Pericardium fibroblast (primary cell): Measurements from ENCODE around the gene DPM3. TPM values are rescaled to one million over a fixed set of nuclear protein-coding genes. Genes with fewer than 3 reads are reported as not detected.

Source experiments
- total RNA-seq: library from RNA; depleted of rRNA; stranded (reverse); fragments of >200 nt; gene quantifications from 2 replicates; pipeline ENCODE4 v1.2.3, GENCODE V29; 2015

Gene DPM3
- 35.0 and 39.2 TPM in 2 replicates for total RNA-seq

GRCh38 chr1:155139895-155140629 lies at the start of gene DPM3:
Gene DPM3, minus strand, starts transcription at chr1:155140531. Its CDS starts 291 bp downstream, at chr1:155140240.

GRCh38 chr1:155173478-155174323 lies 33.4 kb upstream of the DPM3 start, which contains the start of gene TRIM46:
Gene TRIM46, plus strand, starts transcription at chr1:155173849. Its CDS starts 118 bp downstream, at chr1:155173967.

GRCh38 chr1:155172732-155173477 lies 32.6 kb upstream of the DPM3 start, which contains the start of gene KRTCAP2:
Gene KRTCAP2, minus strand, starts transcription at chr1:155173304. Its CDS starts 80 bp downstream, at chr1:155173224.

GRCh38 chr1:155135415-155136028 lies 4.8 kb downstream of the DPM3 start, which contains the start of gene SLC50A1:
Gene SLC50A1, plus strand, starts transcription at chr1:155135852. Its CDS starts 60 bp downstream, at chr1:155135912.

GRCh38 chr1:155127105-155127966 lies 13.0 kb downstream of the DPM3 start, which contains the start of gene EFNA1:
Gene EFNA1, plus strand, starts transcription at chr1:155127876. Its CDS starts 102 bp downstream, at chr1:155127978.

Other genes starting within 250 kb of the DPM3 start
- 6.3 and 12.3 TPM in 2 replicates for gene PMVK, start 203.8 kb downstream of the DPM3 start, total RNA-seq
- gene PBXIP1, start 184.4 kb downstream of the DPM3 start, total RNA-seq = 55.8 and 72.9 TPM in 2 replicates
- 11.3 and 18.2 TPM in 2 replicates for gene PYGO2, start 178.7 kb downstream of the DPM3 start, total RNA-seq
- 188 and 214 TPM in 2 replicates for gene SHC1, start 169.8 kb downstream of the DPM3 start, total RNA-seq
- gene CKS1B, start 165.8 kb downstream of the DPM3 start, total RNA-seq = 22.6 and 36.2 TPM in 2 replicates
- 18.4 and 18.5 TPM in 2 replicates for gene FLAD1, start 157.2 kb downstream of the DPM3 start, total RNA-seq
- not detected in 2 replicates for gene LENEP, start 146.9 kb downstream of the DPM3 start, total RNA-seq
- 12.3 and 21.6 TPM in 2 replicates for gene ZBTB7B, start 137.7 kb downstream of the DPM3 start, total RNA-seq
- not detected in 2 replicates for gene DCST2, start 106.8 kb downstream of the DPM3 start, total RNA-seq
- gene DCST1, start 106.7 kb downstream of the DPM3 start, total RNA-seq = not detected in 2 replicates
- 94.3 and 109 TPM in 2 replicates for gene ADAM15, start 89.2 kb downstream of the DPM3 start, total RNA-seq
- 7.9 and 9.1 TPM in 2 replicates for gene EFNA4, start 76.8 kb downstream of the DPM3 start, total RNA-seq
- 2.3 and 4.9 TPM in 2 replicates for gene EFNA3, start 61.7 kb downstream of the DPM3 start, total RNA-seq
- 3.6 and 10.2 TPM in 2 replicates for gene EFNA1, start 12.7 kb downstream of the DPM3 start, total RNA-seq
- 34.8 and 37.5 TPM in 2 replicates for gene SLC50A1, start 4.7 kb downstream of the DPM3 start, total RNA-seq
- 149 and 159 TPM in 2 replicates for gene KRTCAP2, start 32.8 kb upstream of the DPM3 start, total RNA-seq
- 1.1 and 1.3 TPM in 2 replicates for gene TRIM46, start 33.3 kb upstream of the DPM3 start, total RNA-seq
- 23.6 and 32.7 TPM in 2 replicates for gene THBS3, start 67.4 kb upstream of the DPM3 start, total RNA-seq
- 48.7 and 61.6 TPM in 2 replicates for gene MTX1, start 68.2 kb upstream of the DPM3 start, total RNA-seq
- gene ENTREP3, start 115.0 kb upstream of the DPM3 start, total RNA-seq = 19.4 and 25.4 TPM in 2 replicates
- gene SCAMP3, start 121.8 kb upstream of the DPM3 start, total RNA-seq = 61.1 and 77.8 TPM in 2 replicates
- 20.5 and 21.6 TPM in 2 replicates for gene CLK2, start 133.0 kb upstream of the DPM3 start, total RNA-seq
- gene HCN3, start 136.9 kb upstream of the DPM3 start, total RNA-seq = 1.2 and 2.3 TPM in 2 replicates
- not detected in 2 replicates for gene PKLR, start 160.9 kb upstream of the DPM3 start, total RNA-seq
- gene FDPS, start 168.3 kb upstream of the DPM3 start, total RNA-seq = 218 and 306 TPM in 2 replicates
- 31.9 and 37.2 TPM in 2 replicates for gene RUSC1, start 180.4 kb upstream of the DPM3 start, total RNA-seq